Measurements from ENCODE around the gene NHLRC4. TPM values are rescaled to one million over a fixed set of nuclear protein-coding genes. Genes with fewer than 3 reads are reported as not detected.

Gene NHLRC4
- total and polyA plus RNA-seq, 2 of the 13 experiments (the other 11 are each of a cell fraction or from before 2014, with no cell fraction given): 0.40 to 0.59 TPM

GRCh38 chr16:588889-589657 lies 22.3 kb downstream of the NHLRC4 start (continued):
- TF ChIP-seq KLF11 (CRISPR knock-in tag; IDR thresholded peaks at IDR 0.05): no peak
- TF ChIP-seq PAX8 (CRISPR knock-in tag; IDR thresholded peaks at IDR 0.05; ENCODE audit: borderline replicate concordance): peak; percentile 69; the same call in 1 of the 2 replicates
- no peak for TF ChIP-seq GTF2F1 (IDR thresholded peaks at IDR 0.05; ENCODE audit: low read length)
- no peak; the same call in 1 of the 2 replicates for TF ChIP-seq MAZ (IDR thresholded peaks at IDR 0.05; ENCODE audit: borderline replicate concordance, low read depth, low read length)
- TF ChIP-seq MAZ (CRISPR knock-in tag; IDR thresholded peaks at IDR 0.05; ENCODE audit: low read depth): peak; percentile 34; the same call in 1 of the 2 replicates
- TF ChIP-seq, protein P1, sequence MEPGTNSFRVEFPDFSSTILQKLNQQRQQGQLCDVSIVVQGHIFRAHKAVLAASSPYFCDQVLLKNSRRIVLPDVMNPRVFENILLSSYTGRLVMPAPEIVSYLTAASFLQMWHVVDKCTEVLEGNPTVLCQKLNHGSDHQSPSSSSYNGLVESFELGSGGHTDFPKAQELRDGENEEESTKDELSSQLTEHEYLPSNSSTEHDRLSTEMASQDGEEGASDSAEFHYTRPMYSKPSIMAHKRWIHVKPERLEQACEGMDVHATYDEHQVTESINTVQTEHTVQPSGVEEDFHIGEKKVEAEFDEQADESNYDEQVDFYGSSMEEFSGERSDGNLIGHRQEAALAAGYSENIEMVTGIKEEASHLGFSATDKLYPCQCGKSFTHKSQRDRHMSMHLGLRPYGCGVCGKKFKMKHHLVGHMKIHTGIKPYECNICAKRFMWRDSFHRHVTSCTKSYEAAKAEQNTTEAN (CRISPR knock-in tag; conservative IDR thresholded peaks at IDR 0.05): 0 out of 2 replicates have a peak, but pooled peaks have one; percentile 56
- peak; percentile 83 for TF ChIP-seq ZNF274 (CRISPR knock-in tag; IDR thresholded peaks at IDR 0.05)
- TF ChIP-seq ZNF44 (CRISPR knock-in tag; IDR thresholded peaks at IDR 0.05): no peak
- TF ChIP-seq ZNF407 (CRISPR knock-in tag; IDR thresholded peaks at IDR 0.05; ENCODE audit: not compliant biosample characterization): peak; percentile 26
- TF ChIP-seq ZFP91 (CRISPR knock-in tag; IDR thresholded peaks at IDR 0.05; ENCODE audit: borderline replicate concordance): peak; percentile 58; the same call in 1 of the 2 replicates
- no peak for TF ChIP-seq ZFYVE20 (CRISPR knock-in tag; IDR thresholded peaks at IDR 0.05; ENCODE audit: borderline replicate concordance, low read depth)
- TF ChIP-seq YEATS4 (CRISPR knock-in tag; IDR thresholded peaks at IDR 0.05; ENCODE audit: borderline replicate concordance): peak; percentile 48; the same call in 1 of the 2 replicates
- TF ChIP-seq NONO (IDR thresholded peaks at IDR 0.05): no peak
- TF ChIP-seq NONO (CRISPR knock-in tag; conservative IDR thresholded peaks at IDR 0.05): 0 out of 2 replicates have a peak, but pooled peaks have one; percentile 42
- TF ChIP-seq FOXK1 (CRISPR knock-in tag; IDR thresholded peaks at IDR 0.05; ENCODE audit: borderline replicate concordance, low read depth): peak; percentile 81
